Astrocyte (in vitro differentiated cells and primary cell): Measurements from ENCODE around the gene SCAMP4. TPM values are rescaled to one million over a fixed set of nuclear protein-coding genes. Genes with fewer than 3 reads are reported as not detected.

Experiments
- DNase-seq: peaks from one replicate; pipeline ENCODE4 v3.0.0-alpha.2; 2010; ENCODE audit warnings: low read depth
- FAIRE-seq: peaks from 2 replicates; lab custom pipeline; 2011; peaks lifted over from hg19 to GRCh38; lab: Jason Lieb, UNC
- H2AFZ ChIP-seq: 2 replicates; pipeline ENCODE4 v1.6.0; 2012; ENCODE audit warnings: low read depth, low read length, inconsistent platforms
- H3K27ac ChIP-seq: 2 replicates; pipeline ENCODE4 v1.5.1; 2011; ENCODE audit warnings: low read depth, low read length, inconsistent platforms
- H3K27me3 ChIP-seq: 2 replicates; pipeline ENCODE4 v1.6.0; 2011; ENCODE audit warnings: low read length, inconsistent platforms; ENCODE audit not compliant: insufficient read depth
- H3K36me3 ChIP-seq: 2 replicates; pipeline ENCODE4 v1.5.1; 2011; ENCODE audit warnings: low read length, inconsistent platforms; ENCODE audit not compliant: insufficient read depth
- H3K4me1 ChIP-seq: 2 replicates; pipeline ENCODE4 v1.5.1; 2011; ENCODE audit warnings: low read length, inconsistent platforms; ENCODE audit not compliant: insufficient read depth
- H3K4me2 ChIP-seq: 2 replicates; pipeline ENCODE4 v1.6.0; 2012; ENCODE audit warnings: low read length, inconsistent platforms
- H3K4me3 ChIP-seq: 2 replicates; pipeline ENCODE4 v1.5.1; 2011; ENCODE audit warnings: low read depth, mild to moderate bottlenecking, low read length, inconsistent platforms; ENCODE audit not compliant: insufficient read depth
- H3K79me2 ChIP-seq: 2 replicates; pipeline ENCODE4 v1.6.0; 2012; ENCODE audit warnings: mild to moderate bottlenecking, low read length, inconsistent platforms; ENCODE audit not compliant: insufficient read depth
- H3K9ac ChIP-seq: 2 replicates; pipeline ENCODE4 v1.6.0; 2012; ENCODE audit warnings: mild to moderate bottlenecking, low read length, inconsistent platforms
- H3K9me3 ChIP-seq: 2 replicates; pipeline ENCODE4 v1.5.1; 2012; ENCODE audit warnings: low read depth, mild to moderate bottlenecking, low read length, inconsistent platforms; ENCODE audit not compliant: insufficient read depth
- H4K20me1 ChIP-seq: 2 replicates; pipeline ENCODE4 v1.6.0; 2012; ENCODE audit warnings: low read length, inconsistent platforms; ENCODE audit not compliant: insufficient read depth
- H3K27ac Mint-ChIP-seq: one replicate; pipeline ENCODE4 v1.8.0; 2021; ENCODE audit warnings: mild to moderate bottlenecking, mixed read lengths; ENCODE audit not compliant: unreplicated experiment
- H3K27me3 Mint-ChIP-seq: one replicate; pipeline ENCODE4 v1.8.0; 2021; ENCODE audit warnings: low read depth, mixed read lengths; ENCODE audit not compliant: unreplicated experiment
- H3K36me3 Mint-ChIP-seq: one replicate; pipeline ENCODE4 v1.8.0; 2021; ENCODE audit warnings: low read depth, mixed read lengths; ENCODE audit not compliant: unreplicated experiment
- H3K4me1 Mint-ChIP-seq: one replicate; pipeline ENCODE4 v1.8.0; 2021; ENCODE audit warnings: low read depth, mixed read lengths; ENCODE audit not compliant: unreplicated experiment
- H3K4me3 Mint-ChIP-seq: one replicate; pipeline ENCODE4 v1.8.0; 2021; ENCODE audit warnings: mild to moderate bottlenecking, moderate library complexity, mixed read lengths; ENCODE audit not compliant: unreplicated experiment
- H3K9me3 Mint-ChIP-seq: one replicate; pipeline ENCODE4 v1.8.0; 2021; ENCODE audit warnings: mild to moderate bottlenecking, mixed read lengths; ENCODE audit not compliant: unreplicated experiment
- CTCF ChIP-seq: IDR thresholded peaks from 2 replicates; pipeline ENCODE4 v1.5.1; 2011; ENCODE audit warnings: low read depth, mild to moderate bottlenecking, inconsistent platforms, low read length, moderate library complexity; ENCODE audit not compliant: insufficient read depth
- EZH2 ChIP-seq: IDR thresholded peaks from 2 replicates; pipeline ENCODE4 v1.6.1; 2012; ENCODE audit warnings: mild to moderate bottlenecking, low read length, inconsistent platforms; ENCODE audit not compliant: insufficient read depth
- total RNA-seq: library from RNA; stranded (reverse); gene quantifications from 2 replicates; pipeline ENCODE4 v1.2.1, GENCODE V29; 2021

SCAMP4 gene
- total RNA-seq, 1 donor from 2014 or later, result 72.2 TPM

- H3K79me2 ChIP-seq, result peaks cover 30% of the 10 kb centered on the region
- H3K27me3 ChIP-seq, result no peaks in the 10 kb centered on the region
- Mint-ChIP-seq H3K4me1 (no peaks in the 10 kb centered on the region), H3K9me3 (no peaks in the 10 kb centered on the region), H3K27ac (peak overlapping the region; percentile 75), H3K27me3 (no peaks in the 10 kb centered on the region), H3K4me3 (peak overlapping the region; percentile 76), H3K36me3 (no peaks in the 10 kb centered on the region)
- DNase-seq (no peak), FAIRE-seq (no peak)
- peak overlapping the region; percentile 62 for H3K4me3 ChIP-seq
- TF ChIP-seq CTCF, result peak; percentile 34
- TF ChIP-seq EZH2, result no peak
- peak overlapping the region; percentile 66 for H3K27ac ChIP-seq
- peaks cover 22% of the 10 kb centered on the region for H3K4me1 ChIP-seq
- no peaks in the 10 kb centered on the region for H3K36me3 ChIP-seq
- H3K9me3 ChIP-seq, result no peaks in the 10 kb centered on the region
- peak overlapping the region; percentile 87 for H3K9ac ChIP-seq
- peak overlapping the region; percentile 96 for H3K4me2 ChIP-seq
- peaks cover 30% of the 10 kb centered on the region for H4K20me1 ChIP-seq
- H2AFZ ChIP-seq, result peak overlapping the region; percentile 73
These were observed 40.6 kb upstream of the SCAMP4 start for GRCh38 chr19:1864480-1865171.

- no peak for FAIRE-seq
- Histone ChIP-seq H3K79me2 (peaks cover 24% of the 10 kb centered on the region), H3K9me3 (no peaks in the 10 kb centered on the region), H2AFZ (peak overlapping the region; percentile 73), H3K27me3 (no peaks in the 10 kb centered on the region), H3K27ac (no peak overlapping the region), H3K36me3 (no peaks in the 10 kb centered on the region), H3K9ac (peak overlapping the region; percentile 87), H4K20me1 (peaks cover 23% of the 10 kb centered on the region), H3K4me3 (peak overlapping the region; percentile 62), H3K4me1 (peaks cover 15% of the 10 kb centered on the region), H3K4me2 (peak overlapping the region; percentile 96)
- Mint-ChIP-seq H3K4me3 (peak overlapping the region; percentile 45), H3K4me1 (no peaks in the 10 kb centered on the region), H3K9me3 (no peaks in the 10 kb centered on the region), H3K27ac (no peak overlapping the region), H3K27me3 (no peaks in the 10 kb centered on the region), H3K36me3 (no peaks in the 10 kb centered on the region)
- no peak for DNase-seq
- TF ChIP-seq CTCF, result no peak
- no peak for TF ChIP-seq EZH2
These were observed 39.8 kb upstream of the SCAMP4 start for GRCh38 chr19:1865172-1866010.
